ENCODE data around the gene UNCX.

Gene UNCX

DNA sequence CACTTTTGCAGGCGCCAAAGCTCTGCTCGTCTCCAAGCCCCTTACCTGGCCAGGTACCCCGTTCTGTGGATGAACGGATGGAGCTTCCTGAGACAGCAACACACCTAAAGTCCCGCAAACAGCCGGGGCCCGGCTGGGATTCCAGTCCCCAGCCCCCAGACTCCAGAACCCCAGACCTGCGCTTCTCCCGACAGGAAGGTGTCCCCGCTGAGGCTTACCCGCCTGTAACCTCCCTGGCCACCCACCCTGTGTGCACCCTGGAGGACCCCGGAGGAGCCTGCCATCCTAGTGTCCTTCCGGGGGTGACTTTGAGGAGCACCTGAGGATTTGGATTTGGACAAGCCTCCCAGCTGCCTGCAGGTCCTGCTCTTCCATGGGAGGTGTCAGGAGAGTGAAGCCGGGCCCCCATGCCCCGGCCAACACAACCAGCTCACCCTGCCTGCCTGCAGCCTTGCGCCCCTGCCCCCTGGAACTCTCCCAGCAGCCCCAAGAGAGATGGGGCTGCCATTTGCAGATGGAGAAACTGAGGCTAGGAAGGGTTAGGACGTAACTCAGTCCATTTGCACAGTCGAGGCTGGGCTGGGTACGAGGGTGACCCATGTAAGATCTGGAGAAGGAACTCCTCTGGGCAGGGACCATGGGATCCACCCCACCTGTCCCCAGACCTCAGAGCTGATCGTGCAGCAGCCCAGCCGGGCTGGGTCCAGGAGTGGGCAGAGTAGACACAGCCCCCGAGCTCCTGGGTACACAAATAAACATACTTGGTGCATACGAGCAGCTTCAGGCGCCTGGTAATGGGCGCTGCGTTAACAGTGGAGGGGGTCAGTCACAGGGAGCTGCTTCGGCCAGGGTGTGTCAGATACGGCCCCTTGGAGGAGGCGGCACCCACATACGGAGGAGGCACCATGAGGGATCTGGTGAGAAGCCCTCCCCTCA is 31.9 kb downstream of the UNCX start:
- TF ChIP-seq, protein P1, sequence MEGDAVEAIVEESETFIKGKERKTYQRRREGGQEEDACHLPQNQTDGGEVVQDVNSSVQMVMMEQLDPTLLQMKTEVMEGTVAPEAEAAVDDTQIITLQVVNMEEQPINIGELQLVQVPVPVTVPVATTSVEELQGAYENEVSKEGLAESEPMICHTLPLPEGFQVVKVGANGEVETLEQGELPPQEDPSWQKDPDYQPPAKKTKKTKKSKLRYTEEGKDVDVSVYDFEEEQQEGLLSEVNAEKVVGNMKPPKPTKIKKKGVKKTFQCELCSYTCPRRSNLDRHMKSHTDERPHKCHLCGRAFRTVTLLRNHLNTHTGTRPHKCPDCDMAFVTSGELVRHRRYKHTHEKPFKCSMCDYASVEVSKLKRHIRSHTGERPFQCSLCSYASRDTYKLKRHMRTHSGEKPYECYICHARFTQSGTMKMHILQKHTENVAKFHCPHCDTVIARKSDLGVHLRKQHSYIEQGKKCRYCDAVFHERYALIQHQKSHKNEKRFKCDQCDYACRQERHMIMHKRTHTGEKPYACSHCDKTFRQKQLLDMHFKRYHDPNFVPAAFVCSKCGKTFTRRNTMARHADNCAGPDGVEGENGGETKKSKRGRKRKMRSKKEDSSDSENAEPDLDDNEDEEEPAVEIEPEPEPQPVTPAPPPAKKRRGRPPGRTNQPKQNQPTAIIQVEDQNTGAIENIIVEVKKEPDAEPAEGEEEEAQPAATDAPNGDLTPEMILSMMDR (conservative IDR thresholded peaks at IDR 0.05; ENCODE audit: low read depth, low read length), result no peak
- no peak for DNase-seq (ENCODE audit: low read depth)

DNA sequence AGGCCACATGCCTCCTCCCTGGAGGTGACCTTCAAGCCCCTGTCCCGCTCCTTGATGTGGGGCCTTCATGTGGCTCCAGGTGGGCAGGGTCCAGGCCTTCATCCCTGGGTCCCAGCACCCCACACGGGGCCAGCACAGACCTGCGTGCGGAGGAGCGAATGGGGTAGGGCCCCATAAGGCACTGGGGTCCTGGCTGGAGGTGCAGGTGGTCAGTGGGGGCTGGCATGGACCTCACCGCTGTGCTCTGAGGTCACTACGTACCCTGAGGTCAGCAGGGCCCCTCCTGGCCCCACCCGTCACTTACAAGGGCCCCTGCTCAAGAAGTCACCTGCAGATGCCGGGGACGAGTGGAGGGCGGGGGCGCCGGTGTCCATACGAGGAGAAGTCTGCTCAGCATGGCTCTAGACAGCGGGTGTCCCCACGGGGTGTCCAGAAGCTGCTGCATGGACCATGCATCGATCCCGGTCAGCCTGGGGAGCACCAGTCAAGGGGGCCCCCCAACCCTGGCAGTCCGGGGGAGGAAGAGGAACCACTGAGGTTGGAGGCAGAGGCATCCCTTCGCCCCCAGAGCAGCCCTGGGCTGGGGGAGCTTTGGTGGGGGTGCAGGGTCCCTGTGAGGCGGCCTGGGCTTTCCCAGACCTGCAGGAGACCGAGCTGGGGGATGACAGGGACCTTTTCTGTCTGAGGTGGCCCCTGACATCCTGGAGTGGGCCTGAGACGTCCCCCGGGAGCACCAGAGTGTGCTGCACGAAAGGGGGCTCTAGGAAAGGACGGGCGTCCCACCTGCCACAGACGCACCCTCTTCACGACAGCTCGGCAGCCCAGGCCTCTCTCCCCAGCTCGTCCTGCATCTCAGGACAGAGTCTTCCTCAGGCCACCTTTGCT is 34.6 kb downstream of the UNCX start:
- TF ChIP-seq, protein P1 (conservative IDR thresholded peaks at IDR 0.05; ENCODE audit: low read depth, low read length), result no peak
- no peak for DNase-seq (ENCODE audit: low read depth)
- no peak overlapping the region for H3K4me3 ChIP-seq (ENCODE audit: low read depth, low read length)

More for the DNA sequence above, 31.9 kb downstream of the UNCX start:
- H3K4me3 ChIP-seq (ENCODE audit: low read depth, low read length), result no peak overlapping the region

DNA sequence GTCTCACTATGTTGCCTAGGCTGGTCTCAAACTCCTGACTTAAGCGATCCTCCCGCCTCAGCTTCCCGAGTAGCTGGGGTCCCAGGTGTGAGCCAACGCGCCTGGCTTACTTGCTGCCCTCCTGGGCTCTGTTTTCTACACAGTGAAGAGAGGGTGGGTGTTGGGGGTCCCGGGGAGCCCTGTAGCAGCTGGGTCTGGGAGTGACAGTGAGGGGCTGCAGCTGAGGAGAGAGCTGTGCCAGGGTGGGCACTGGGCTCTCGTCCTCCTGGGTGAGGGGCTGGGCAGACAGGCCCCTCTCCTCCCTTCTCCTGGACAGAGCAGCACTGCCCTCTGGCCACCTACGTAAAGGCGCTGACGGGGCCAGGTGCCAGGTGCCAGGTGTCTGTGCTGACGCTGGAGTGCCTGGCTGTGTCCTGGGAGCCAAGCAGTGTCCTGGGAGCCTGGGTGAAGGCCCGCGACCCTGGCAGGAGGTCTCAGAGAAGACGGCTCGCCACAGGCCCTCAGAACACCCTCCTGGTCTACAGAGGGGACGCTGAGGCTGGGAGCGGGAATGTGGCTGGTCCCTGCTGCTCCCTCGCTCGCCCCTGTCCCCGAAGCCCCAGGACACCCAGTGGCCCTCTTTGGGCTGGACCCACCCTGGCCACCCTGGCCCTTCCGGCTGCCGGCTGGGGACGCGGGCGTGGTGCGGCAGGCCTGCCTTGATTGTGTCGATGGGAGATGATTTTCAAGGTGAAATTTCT is 35.6 kb downstream of the UNCX start:
- H3K4me3 ChIP-seq (ENCODE audit: low read depth, low read length), result no peak overlapping the region
- no peak for DNase-seq (ENCODE audit: low read depth)

DNA sequence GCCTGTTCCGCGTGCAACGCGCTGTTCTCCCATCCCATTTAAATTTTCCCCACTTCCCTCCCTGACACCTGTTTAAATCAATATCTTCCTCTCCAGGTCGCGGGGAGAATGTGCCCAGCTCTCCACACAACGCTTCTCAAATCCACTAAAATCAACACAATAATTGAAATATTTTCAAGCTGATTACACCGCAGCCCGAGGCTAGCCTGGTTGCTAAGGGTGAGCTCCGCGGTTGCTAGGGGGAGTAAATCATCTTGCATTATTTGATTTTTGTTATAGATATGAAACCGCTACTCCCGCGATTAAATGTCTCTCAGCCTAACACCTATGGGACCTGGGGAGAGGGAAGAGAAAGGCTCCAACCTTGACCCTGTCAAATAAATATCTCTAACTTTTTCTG is 36.2 kb downstream of the UNCX start:
- DNase-seq (ENCODE audit: low read depth), result no peak
- TF ChIP-seq, protein P1 (conservative IDR thresholded peaks at IDR 0.05; ENCODE audit: low read depth, low read length), result no peak
- no peak overlapping the region for H3K4me3 ChIP-seq (ENCODE audit: low read depth, low read length)

More for the DNA sequence above, 35.6 kb downstream of the UNCX start:
- TF ChIP-seq, protein P1 (conservative IDR thresholded peaks at IDR 0.05; ENCODE audit: low read depth, low read length), result no peak

DNA sequence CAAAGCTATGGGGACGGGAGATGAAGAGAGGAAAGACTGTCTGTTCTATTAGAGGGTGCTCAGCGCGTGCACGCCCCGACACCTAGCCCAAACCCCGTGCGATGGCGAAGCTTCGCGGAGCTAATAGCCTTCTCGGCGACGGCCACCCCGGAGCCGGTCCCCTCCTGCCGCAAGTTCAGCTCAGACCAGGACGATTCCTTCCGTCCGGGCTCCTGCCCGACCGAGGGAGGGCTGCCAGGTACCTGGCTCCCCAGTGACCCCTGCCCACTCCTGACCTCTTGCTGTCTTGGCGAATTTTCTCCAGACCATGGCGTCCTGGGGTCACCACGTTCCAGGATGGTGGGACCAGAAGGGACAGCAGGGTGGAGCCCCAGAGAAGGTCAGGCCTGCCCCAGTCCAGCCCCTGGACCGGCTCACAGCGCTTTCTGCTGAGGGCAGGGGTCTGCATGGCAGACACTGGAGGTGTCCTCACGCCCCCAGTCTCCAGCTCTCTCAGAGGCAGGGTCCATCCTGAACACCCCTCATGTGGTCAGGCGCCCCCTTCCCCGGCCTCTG is 36.7 kb downstream of the UNCX start:
- TF ChIP-seq, protein P1 (conservative IDR thresholded peaks at IDR 0.05; ENCODE audit: low read depth, low read length), result no peak
- H3K4me3 ChIP-seq (ENCODE audit: low read depth, low read length), result no peak overlapping the region
- DNase-seq (ENCODE audit: low read depth), result no peak

DNA sequence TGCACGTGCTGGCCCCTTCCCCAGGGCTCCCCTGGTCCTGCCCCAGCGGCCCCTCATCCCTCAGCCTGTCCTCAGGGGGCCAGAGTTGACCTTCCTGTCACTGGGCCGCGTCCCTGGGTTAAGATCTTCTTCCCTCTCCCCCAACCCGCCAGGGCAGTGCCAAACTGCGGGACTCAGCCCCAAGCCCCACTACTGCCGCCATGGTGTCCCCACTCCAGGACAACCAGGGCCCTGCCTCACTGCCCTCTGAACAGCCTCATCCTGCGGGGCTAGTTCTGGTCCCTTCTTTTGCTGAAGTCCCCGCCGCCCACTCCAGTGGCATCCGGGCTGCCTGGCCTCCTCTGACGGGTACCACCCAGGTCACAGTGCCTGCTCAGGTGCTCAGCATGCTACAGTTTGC is 37.5 kb downstream of the UNCX start:
- TF ChIP-seq, protein P1 (conservative IDR thresholded peaks at IDR 0.05; ENCODE audit: low read depth, low read length), result no peak
- DNase-seq (ENCODE audit: low read depth), result no peak
- H3K4me3 ChIP-seq (ENCODE audit: low read depth, low read length), result no peak overlapping the region
